WERI-Rb-1 (cell line): ENCODE measurements around the gene DRD2.

Source experiments
- DNase-seq: peaks from one replicate; pipeline ENCODE4 v3.0.0-alpha.2; 2020
- H3K27ac ChIP-seq: fragments of 250-450 bp; sonication (Bioruptor Pico); 2 replicates; pipeline ENCODE4 v1.5.1; 2020; ENCODE audit warnings: mild to moderate bottlenecking, moderate library complexity
- H3K27me3 ChIP-seq: fragments of 250-450 bp; sonication (Bioruptor Pico); 2 replicates; pipeline ENCODE4 v1.5.1; 2021; ENCODE audit warnings: mild to moderate bottlenecking, low read depth, moderate library complexity; ENCODE audit not compliant: insufficient read depth, severe bottlenecking
- H3K36me3 ChIP-seq: fragments of 250-450 bp; sonication (Bioruptor Pico); 2 replicates; pipeline ENCODE4 v1.5.1; 2020; ENCODE audit warnings: mild to moderate bottlenecking, moderate library complexity
- H3K4me3 ChIP-seq: 2 replicates; pipeline ENCODE4 v1.5.1; 2011; ENCODE audit warnings: low read depth, mild to moderate bottlenecking, control low read depth, low read length
- H3K9me3 ChIP-seq: fragments of 250-450 bp; sonication (Bioruptor Pico); 2 replicates; pipeline ENCODE4 v1.5.1; 2021; ENCODE audit warnings: mild to moderate bottlenecking, moderate library complexity; ENCODE audit not compliant: severe bottlenecking
- CTCF ChIP-seq: IDR thresholded peaks from 2 replicates; pipeline ENCODE4 v1.5.1; 2011; ENCODE audit warnings: low read depth, mild to moderate bottlenecking, control low read depth, inconsistent platforms, low read length

Gene DRD2

GRCh38 chr11:113477321-113477720, 2.1 kb upstream of the DRD2 start:
- Histone ChIP-seq H3K9me3 (no peaks in the 10 kb centered on the region), H3K36me3 (no peaks in the 10 kb centered on the region), H3K4me3 (no peak overlapping the region), H3K27ac (no peak overlapping the region), H3K27me3 (no peaks in the 10 kb centered on the region)
- TF ChIP-seq CTCF, result peak; percentile 80
- peak; percentile 76 for DNase-seq

- no peak for DNase-seq
Observed at GRCh38 chr11:113476553-113476952, 1.4 kb upstream of the DRD2 start.

GRCh38 chr11:113474362-113475159, 637 bp downstream of the DRD2 start:
- H3K36me3 ChIP-seq, result no peaks in the 10 kb centered on the region
- no peaks in the 10 kb centered on the region for H3K9me3 ChIP-seq
- H3K27ac ChIP-seq, result peak overlapping the region; percentile 59
- peak; percentile 46 for DNase-seq
- H3K4me3 ChIP-seq, result peak overlapping the region; percentile 80
- no peak for TF ChIP-seq CTCF
- no peaks in the 10 kb centered on the region for H3K27me3 ChIP-seq

More at GRCh38 chr11:113476553-113476952, 1.4 kb upstream of the DRD2 start:
- no peak for TF ChIP-seq CTCF
- H3K36me3 ChIP-seq, result no peaks in the 10 kb centered on the region
- no peak overlapping the region for H3K27ac ChIP-seq
- no peaks in the 10 kb centered on the region for H3K9me3 ChIP-seq
- H3K27me3 ChIP-seq, result no peaks in the 10 kb centered on the region
- H3K4me3 ChIP-seq, result no peak overlapping the region

GRCh38 chr11:113473983-113474361, 1.2 kb downstream of the DRD2 start:
- TF ChIP-seq CTCF, result no peak
- Histone ChIP-seq H3K4me3 (peak overlapping the region; percentile 80), H3K9me3 (no peaks in the 10 kb centered on the region), H3K36me3 (no peaks in the 10 kb centered on the region), H3K27me3 (no peaks in the 10 kb centered on the region), H3K27ac (no peak overlapping the region)
- no peak for DNase-seq

GRCh38 chr11:113472471-113472870, 2.7 kb downstream of the DRD2 start:
- Histone ChIP-seq H3K36me3 (no peaks in the 10 kb centered on the region), H3K27ac (no peak overlapping the region), H3K9me3 (no peaks in the 10 kb centered on the region), H3K27me3 (no peaks in the 10 kb centered on the region), H3K4me3 (no peak overlapping the region)
- no peak for TF ChIP-seq CTCF
- no peak for DNase-seq

GRCh38 chr11:113470233-113470632, 5.0 kb downstream of the DRD2 start:
- H3K4me3 ChIP-seq, result no peak overlapping the region
- no peak overlapping the region; the same call in 1 of the 2 replicates for H3K27ac ChIP-seq
- no peaks in the 10 kb centered on the region for H3K27me3 ChIP-seq
- TF ChIP-seq CTCF, result no peak
- no peaks in the 10 kb centered on the region for H3K36me3 ChIP-seq
- H3K9me3 ChIP-seq, result no peaks in the 10 kb centered on the region
- DNase-seq, result peak; percentile 66
